Panc1 (cell line): Measurements from ENCODE around the gene ING4. TPM values are rescaled to one million over a fixed set of nuclear protein-coding genes. Genes with fewer than 3 reads are reported as not detected.

Experiments used
- ATAC-seq: fragments of 200-7000 bp; cut with Tn5 transposase; 2 replicates; pipeline ENCODE4 v1.9.1; 2020; ENCODE audit warnings: mild to moderate bottlenecking, moderate library complexity
- BruUV-seq: library from RNA; stranded (reverse); fragments of 400-500 nt; replicated peaks from 2 replicates; lab custom pipeline; 2021; lab: Mats Ljungman, UMichigan
- CTCF ChIA-PET: fragments of 300-600 bp; sonication (Branson Sonifier 250); formaldehyde crosslinking; loops from one replicate; lab custom pipeline; 2022; ENCODE audit warnings: antibody characterized with exemption; lab: Charles Lee
- POLR2A ChIA-PET: fragments of 300-600 bp; sonication (Branson Sonifier 250); formaldehyde crosslinking; loops from one replicate; lab custom pipeline; 2022; ENCODE audit warnings: antibody characterized with exemption; lab: Charles Lee
- DNase-seq: peaks from one replicate; pipeline ENCODE4 v3.0.0-alpha.2; 2010; ENCODE audit warnings: low read depth, low spot score
- H3K27ac ChIP-seq: 2 replicates; pipeline ENCODE4 v1.5.1; 2011; ENCODE audit warnings: mild to moderate bottlenecking, low read length, inconsistent platforms
- H3K27me3 ChIP-seq: fragments of 200-500 bp; sonication (Bioruptor generic); 2 replicates; pipeline ENCODE4 v1.6.0; 2014; ENCODE audit warnings: low read length, inconsistent platforms; ENCODE audit not compliant: control insufficient read depth, insufficient read depth
- H3K36me3 ChIP-seq: fragments of 200-500 bp; sonication (Bioruptor generic); 2 replicates; pipeline ENCODE4 v1.5.1; 2014; ENCODE audit warnings: inconsistent platforms, mild to moderate bottlenecking, low read length, moderate library complexity; ENCODE audit not compliant: control insufficient read depth, insufficient read depth
- H3K4me1 ChIP-seq: 2 replicates; pipeline ENCODE4 v1.5.1; 2011; ENCODE audit warnings: inconsistent platforms, mild to moderate bottlenecking, low read length, moderate library complexity; ENCODE audit not compliant: control insufficient read depth, insufficient read depth
- H3K4me3 ChIP-seq, 2 experiments: 2 replicates each; pipeline ENCODE4 v1.5.1; 2011 to 2012; ENCODE audit warnings: low read depth in 2 of 2, low read length in 2 of 2, mild to moderate bottlenecking in 2 of 2, inconsistent platforms in 1 of 2, moderate library complexity in 1 of 2
- H3K9me3 ChIP-seq: fragments of 200-500 bp; sonication (Bioruptor generic); 2 replicates; pipeline ENCODE4 v1.5.1; 2014; ENCODE audit warnings: low read depth, mild to moderate bottlenecking, inconsistent platforms, low read length, moderate library complexity; ENCODE audit not compliant: control insufficient read depth, insufficient read depth
- CTCF ChIP-seq: fragments of 450-650 bp; IDR thresholded peaks from 2 replicates; pipeline ENCODE4 v1.5.1; 2017; ENCODE audit warnings: mild to moderate bottlenecking
- POLR2AphosphoS5 ChIP-seq: IDR thresholded peaks from 2 replicates; pipeline ENCODE4 v1.6.1; 2012; ENCODE audit warnings: mild to moderate bottlenecking, low read depth, low read length, moderate library complexity
- REST ChIP-seq, 2 experiments: IDR thresholded peaks; 2 replicates each; pipeline ENCODE4 v1.6.1; 2011 to 2012; ENCODE audit warnings: low read depth in 2 of 2, control low read depth in 1 of 2, low read length in 1 of 2, mild to moderate bottlenecking in 1 of 2, moderate library complexity in 1 of 2; ENCODE audit not compliant: insufficient read depth in 1 of 2
- SIN3A ChIP-seq: IDR thresholded peaks from 2 replicates; pipeline ENCODE4 v1.6.1; 2012; ENCODE audit warnings: low read depth, mild to moderate bottlenecking, low read length, moderate library complexity, borderline replicate concordance; ENCODE audit not compliant: insufficient read depth
- TCF7L2 ChIP-seq: IDR thresholded peaks from 2 replicates; pipeline ENCODE4 v1.6.1; 2011; ENCODE audit warnings: mild to moderate bottlenecking, low read depth, low read length, inconsistent platforms
- in situ Hi-C: cut with HindIII; loops from 2 replicates; pipeline ENCODE4 v1.10.0; 2016; ENCODE audit warnings: low sequenced_read_pairs, low pct_unique_long_range_greater_than_20kb
- intact Hi-C: fragments of 100-400 bp; cut with micrococcal nuclease; formaldehyde crosslinking; loops from one replicate; pipeline ENCODE4 v1.10.0; 2022; ENCODE audit not compliant: unreplicated experiment
- total RNA-seq: library from RNA; stranded (reverse); gene quantifications from one replicate; pipeline ENCODE4 v1.2.1, GENCODE V29; 2021; ENCODE audit not compliant: unreplicated experiment

The ING4 gene
- total RNA-seq, 1 experiment from 2014 or later: 11.4 TPM

- DNase-seq (no peak), ATAC-seq (no peak)
- no peak for TF ChIP-seq REST (IDR thresholded peaks at IDR 0.05; ENCODE audit: insufficient read depth in 1 of 2, low read depth in 2 of 2, low read length in 1 of 2)
- no peak for TF ChIP-seq POLR2AphosphoS5
- no peak for TF ChIP-seq SIN3A
- TF ChIP-seq CTCF: no peak
- Histone ChIP-seq H3K36me3 (no peaks in the 10 kb centered on the region), H3K27me3 (no peaks in the 10 kb centered on the region), H3K4me3 (no peak overlapping the region), H3K27ac (no peak overlapping the region), H3K9me3 (no peaks in the 10 kb centered on the region), H3K4me1 (no peaks in the 10 kb centered on the region)
- ChIA-PET POLR2A (no interaction called here), CTCF (no interaction called here)
- BruUV-seq: no TSS peak
- in situ Hi-C loops (no loop called here), intact Hi-C loops (no loop called here)
Observed at GRCh38 chr12:6638305-6638704, 24.6 kb downstream of the ING4 start.

- no peak for ATAC-seq
- no peak for DNase-seq
- H3K9me3 ChIP-seq: no peaks in the 10 kb centered on the region
- H3K4me1 ChIP-seq: no peaks in the 10 kb centered on the region
- H3K27me3 ChIP-seq: no peaks in the 10 kb centered on the region
- no peak within 1 kb of the TSS for H3K27ac ChIP-seq
- TF ChIP-seq POLR2AphosphoS5 (no peak), CTCF (no peak), SIN3A (no peak), REST (IDR thresholded peaks at IDR 0.05; ENCODE audit: insufficient read depth in 1 of 2, low read depth in 2 of 2, low read length in 1 of 2) (no peak), TCF7L2 (no peak)
- no TSS peak for BruUV-seq
- ChIA-PET POLR2A (no interaction called here), CTCF (interaction anchor here (0.6 kb wide), 1 partner anchor 315 kb away, joined by 5 read pairs; no protein-coding TSS in a partner anchor)
- no peak within 1 kb of the TSS for H3K4me3 ChIP-seq
- in situ Hi-C loops: no loop called here
- no peaks in the 10 kb centered on the region for H3K36me3 ChIP-seq
- intact Hi-C loops: no loop called here
Observed at GRCh38 chr12:6635856-6636531, 26.9 kb downstream of the ING4 start, which contains the start of gene LPAR5. TSS of gene LPAR5 (minus strand) at chr12:6635959. CDS start at chr12:6621248, 14,711 bp downstream.
